DMS53 treated with DMSO at 0.1 percent for 48 hours (cell line): ENCODE data around the gene MTA1.

Source experiments
- DNase-seq: peaks from one replicate; lab custom pipeline; 2025; ENCODE audit not compliant: unreplicated experiment; lab: John Stamatoyannopoulos, UW

The MTA1 gene

DNA sequence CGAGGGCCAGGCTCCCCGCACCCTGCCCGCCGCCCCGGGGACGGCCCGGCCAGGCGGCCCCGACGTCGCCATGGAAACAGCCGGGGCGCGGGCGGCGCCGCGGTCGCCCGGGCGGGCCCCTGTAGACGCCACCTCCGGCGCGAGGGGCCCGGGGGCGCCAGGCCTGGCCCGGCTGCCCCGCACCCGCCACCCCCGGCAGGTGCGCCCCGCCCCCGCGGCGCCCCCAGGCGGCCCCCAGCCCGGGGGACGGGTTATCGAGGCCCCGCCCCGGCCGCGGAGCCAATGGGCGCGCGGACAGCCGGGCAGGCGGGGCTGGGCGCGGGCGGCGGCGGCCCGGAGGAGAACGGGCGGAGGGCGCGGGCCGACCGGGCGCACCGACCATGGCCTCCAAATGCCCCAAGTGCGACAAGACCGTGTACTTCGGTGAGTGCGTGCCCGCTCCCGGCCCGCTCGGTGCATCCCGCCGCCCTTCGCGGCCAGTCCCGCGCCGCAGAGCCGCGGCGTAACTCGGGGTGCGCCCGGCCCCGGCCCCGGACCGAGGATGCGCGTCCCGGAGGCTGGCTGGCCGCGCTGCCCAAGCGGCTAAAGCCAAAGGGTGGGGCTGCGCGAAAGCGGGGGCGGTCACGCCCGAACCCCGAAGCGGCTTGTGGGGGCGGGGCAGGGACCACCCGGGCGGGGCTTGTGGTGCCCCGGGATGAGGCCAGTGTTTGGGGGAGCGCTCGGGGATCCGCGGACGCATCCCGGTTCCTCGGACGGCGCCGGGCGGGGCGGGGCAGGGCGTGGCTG is 55.0 kb downstream of the MTA1 start, which contains the start of gene CRIP2:
CRIP2 (plus strand) TSS at position 339 of the 786 bp plus-strand sequence; CDS start at position 381, 42 bp downstream.
- DNase-seq: no peak

DNA sequence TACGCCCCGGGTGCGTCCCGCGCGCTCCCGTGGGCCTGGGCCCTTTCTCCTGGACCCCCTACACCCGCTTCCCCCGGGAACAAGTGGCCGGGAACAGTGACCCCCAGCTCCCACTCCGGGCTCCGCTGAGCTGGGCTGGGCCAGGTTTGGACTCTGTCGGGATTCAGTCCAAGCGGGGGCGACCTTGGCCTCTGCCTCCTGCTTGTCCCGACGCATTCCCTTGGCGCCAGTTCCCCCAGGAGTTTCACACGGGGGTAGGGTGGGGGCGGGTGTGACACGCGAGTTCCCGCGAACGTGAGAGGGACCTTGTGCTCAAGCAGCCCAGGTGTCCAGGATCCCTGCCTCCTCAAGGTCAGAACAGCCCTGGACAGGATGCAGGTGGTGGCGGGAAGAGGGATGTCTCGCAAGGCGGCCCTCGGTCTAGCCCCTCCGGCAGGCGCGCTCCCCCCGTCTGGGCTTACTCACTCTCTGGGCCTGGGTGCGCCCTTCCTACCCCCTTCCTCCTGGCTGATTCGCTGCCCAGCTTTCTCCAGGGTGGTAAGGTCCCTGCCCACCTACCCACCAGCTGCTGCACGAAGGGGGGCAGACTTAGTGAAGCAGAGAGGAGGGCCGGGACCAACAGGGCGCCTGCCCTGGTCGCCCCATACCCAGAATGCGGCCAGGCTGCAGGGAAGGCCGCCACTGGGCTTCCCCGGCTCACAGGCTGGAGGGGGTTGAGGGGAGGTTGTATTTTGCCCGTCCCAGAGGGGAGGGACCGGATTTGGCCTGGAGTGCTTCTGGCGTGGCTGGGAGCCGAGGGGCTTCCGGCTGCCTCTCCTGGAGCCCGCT is 55.9 kb downstream of the MTA1 start:
- no peak for DNase-seq

- DNase-seq: no peak
These were observed 56.6 kb downstream of the MTA1 start for GRCh38 chr14:105476097-105476830.

- no peak for DNase-seq
These were observed 57.4 kb downstream of the MTA1 start for GRCh38 chr14:105476831-105477659.

- no peak for DNase-seq
These were observed 58.2 kb downstream of the MTA1 start for GRCh38 chr14:105477660-105478397.

DNA sequence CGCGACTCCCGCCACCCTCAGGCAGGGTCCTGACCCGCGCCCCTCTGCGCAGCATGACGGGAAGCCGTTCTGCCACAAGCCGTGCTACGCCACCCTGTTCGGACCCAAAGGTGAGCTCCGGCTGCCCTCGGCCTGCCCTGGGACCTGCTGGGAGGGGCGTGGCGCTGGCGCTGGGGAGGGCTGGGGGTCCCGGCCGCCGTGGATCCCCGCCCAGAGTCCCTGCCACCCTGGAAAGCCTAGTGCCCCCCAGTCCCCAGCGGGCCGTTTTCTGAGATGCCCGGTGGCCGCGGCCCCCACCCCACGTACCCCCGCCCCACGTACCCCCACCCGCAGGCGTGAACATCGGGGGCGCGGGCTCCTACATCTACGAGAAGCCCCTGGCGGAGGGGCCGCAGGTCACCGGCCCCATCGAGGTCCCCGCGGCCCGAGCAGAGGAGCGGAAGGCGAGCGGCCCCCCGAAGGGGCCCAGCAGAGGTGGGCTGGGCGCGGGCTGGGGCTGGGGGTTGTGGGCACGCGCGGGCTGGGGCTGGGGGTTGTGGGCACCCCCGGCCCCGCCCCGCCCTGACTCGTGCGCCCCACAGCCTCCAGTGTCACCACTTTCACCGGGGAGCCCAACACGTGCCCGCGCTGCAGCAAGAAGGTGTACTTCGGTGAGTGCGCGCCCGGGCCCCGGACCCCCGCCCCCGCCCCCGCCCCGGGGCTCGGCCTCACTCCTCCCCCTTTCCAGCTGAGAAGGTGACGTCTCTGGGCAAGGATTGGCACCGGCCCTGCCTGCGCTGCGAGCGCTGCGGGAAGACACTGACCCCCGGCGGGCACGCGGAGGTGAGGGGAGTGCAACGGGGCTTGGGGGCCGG is 59.0 kb downstream of the MTA1 start:
- no peak for DNase-seq

DNA sequence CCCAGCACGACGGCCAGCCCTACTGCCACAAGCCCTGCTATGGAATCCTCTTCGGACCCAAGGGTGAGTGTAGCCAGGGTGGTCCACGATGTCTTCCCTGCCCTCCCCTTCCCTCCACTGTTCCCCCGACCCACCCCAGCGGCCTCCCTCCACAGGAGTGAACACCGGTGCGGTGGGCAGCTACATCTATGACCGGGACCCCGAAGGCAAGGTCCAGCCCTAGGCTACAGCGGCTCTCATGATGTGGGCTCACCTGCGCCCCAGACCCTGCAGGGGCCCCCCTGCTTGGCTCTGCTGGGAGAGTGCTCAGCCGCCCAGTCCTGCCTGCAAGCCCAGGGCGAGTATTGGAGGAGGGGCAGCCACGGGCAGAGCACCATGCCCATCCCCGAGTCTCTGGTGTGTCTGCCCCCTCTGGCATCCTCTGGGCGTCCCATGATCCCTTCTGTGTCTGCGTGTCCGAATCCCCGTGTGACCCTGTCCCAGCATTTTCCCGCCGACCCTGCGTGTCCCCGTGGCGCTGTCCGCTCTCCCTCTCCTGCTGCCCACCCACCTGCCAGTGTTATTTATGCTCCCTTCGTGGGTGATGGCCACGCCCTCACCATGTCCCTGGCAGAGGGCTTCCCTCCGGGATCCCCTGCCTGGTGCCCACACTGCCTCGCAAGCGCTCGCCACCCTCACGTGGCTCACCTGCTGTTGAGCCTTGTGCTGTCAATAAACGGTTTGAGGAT is 60.0 kb downstream of the MTA1 start:
- no peak for DNase-seq

DNA sequence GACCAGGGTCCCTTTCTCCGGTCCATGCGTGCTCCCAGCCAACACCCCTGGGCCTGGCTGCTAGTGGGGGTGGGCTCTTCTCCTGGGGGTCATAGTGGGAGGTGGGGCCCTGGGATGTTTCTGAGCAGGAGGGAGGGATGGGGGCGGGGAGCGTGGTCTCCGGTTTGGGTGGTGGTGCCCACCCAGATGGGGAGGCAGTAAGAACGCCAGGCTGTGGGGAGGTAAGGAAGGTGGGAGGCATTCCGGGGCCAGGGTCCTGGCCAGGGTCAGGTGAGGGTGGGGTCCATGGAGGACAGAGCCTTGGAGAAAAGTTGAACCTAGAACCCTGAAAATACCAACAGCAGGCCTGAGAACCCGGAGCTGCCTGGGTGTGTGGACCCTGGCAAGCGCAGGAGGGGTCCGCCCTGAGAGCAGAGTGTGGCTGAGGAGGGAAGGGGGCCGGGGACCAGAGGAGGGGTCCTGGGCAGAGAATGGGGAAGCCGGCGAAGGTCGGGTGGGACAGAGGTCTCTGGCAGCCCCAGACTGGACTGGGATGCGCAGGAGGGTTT is 60.6 kb downstream of the MTA1 start:
- DNase-seq: no peak

GRCh38 chr14:105480807-105481801 is 61.5 kb downstream of the MTA1 start:
- peak; percentile 47 for DNase-seq

DNA sequence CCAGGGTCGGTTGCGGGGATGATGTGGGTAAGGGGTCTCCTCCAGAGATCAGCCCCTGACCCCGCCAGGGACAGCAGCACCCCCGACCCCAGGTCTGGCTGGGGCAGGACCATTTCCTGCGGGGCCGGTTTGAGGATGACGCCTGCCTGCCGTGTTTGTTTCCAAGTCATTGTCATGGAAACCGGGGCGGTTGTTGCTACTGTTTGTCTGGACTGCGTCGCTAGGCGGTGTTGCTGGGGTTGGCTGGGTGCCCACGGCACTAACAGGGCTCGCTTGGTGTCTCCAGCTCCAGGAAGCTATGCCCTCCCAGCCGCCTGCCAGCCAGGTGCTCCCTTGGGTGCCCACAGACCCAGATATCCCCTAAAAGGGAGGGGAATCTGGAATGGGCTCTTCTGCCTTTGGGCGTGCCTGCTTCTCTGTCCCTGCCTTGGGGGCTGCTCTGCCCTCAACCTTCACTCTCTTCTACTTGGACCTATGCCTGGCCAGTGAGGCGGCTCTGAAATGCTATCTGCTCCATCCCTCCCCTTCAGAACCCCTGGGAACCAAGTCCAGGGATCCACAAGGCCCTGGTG is 62.3 kb downstream of the MTA1 start:
- DNase-seq: peak; percentile 86

GRCh38 chr14:105482486-105483110 is 63.0 kb downstream of the MTA1 start:
- DNase-seq: no peak

GRCh38 chr14:105483300-105484068 is 63.9 kb downstream of the MTA1 start:
- DNase-seq: no peak

DNA sequence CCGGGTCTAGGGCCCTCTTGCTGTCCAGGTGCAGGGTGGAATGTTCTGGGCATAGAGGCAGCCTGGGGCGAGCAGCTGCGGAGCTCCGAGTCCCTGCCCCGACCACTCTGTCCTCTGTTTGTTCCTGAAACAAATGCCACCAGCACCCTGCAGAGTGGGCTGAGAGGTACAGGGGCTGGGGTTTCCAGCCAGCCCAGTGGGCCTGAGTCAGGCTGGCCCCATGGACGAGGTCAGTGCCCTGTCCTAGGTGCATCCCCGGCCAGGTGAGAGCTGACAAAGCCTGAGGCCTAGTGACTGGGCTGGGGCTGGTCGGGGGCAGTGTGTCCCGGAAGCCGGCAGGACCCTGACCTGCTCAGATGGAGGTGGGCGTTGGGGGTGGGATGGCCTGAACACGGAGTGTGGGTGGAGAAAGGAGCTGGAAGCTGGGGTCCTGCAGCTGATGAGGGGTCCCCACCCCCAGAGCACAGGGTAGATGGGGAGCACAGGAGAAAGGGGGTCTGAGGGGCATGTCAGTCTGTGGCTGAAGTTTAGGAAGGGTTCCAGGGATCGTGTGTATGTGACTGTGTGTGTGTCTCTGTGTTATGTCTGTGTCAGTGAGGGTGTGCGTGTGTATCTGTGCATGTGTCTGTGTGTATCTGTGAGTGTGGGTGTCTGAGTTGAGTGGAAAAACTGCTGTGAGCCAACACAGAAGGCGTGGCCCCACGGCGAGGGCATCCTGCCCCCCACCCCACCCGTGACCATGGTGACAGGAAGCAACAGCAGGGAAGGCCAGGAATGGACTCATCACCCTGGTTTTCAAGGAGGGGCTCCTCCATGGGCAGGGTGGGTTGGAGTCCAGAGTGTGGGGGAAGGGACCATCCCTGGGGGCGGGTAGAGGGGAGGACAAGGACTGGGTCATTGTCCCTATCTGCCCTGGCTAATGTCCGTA is 64.7 kb downstream of the MTA1 start:
- DNase-seq: no peak

GRCh38 chr14:105484997-105485393 is 65.4 kb downstream of the MTA1 start:
- no peak for DNase-seq
